Measurements from ENCODE around the gene ACTR6.
"Not testable (repeated sequence)": the region's sequence is repeated elsewhere in the genome, so short reads cannot be mapped to it uniquely, and the experiment has no call there.

ACTR6 gene

DNA sequence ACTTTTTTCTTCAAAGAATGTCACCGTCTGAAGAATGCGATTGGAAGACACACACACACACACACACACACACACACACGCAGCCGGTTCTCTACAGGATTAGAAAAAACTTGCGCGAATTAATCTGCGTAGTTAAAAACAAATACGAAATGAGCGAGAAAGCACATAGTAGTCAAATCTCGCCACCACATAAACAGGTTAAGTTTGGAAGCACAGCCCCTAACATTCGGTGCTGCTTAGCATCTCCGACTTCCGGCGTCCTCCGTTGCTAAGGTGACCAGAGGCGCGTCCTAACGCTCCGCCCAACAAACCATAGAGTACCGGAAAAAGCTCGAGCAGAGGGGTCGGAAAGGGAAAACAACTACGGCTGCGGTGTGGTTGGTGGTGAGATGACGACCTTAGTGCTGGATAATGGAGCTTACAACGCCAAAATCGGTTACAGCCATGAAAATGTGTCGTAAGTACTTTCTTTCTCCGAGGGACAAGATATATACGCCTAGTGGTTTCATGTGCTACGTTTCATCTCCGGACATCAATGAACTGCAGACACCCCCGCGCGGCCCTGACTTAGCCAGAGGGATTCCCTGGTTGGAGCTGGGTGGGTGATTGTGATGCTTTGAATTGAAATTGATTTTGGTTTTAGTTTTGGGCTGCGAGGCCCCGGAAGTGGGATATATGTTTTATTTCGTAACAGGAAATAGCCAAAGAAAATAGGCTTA lies at the start of gene ACTR6:
Gene ACTR6 (plus strand): TSS at position 353 of the 719 bp plus-strand sequence. CDS start 37 bp downstream, at position 390.
- DNase-seq (ENCODE audit: low read depth) = peak; percentile 93

- no peak for DNase-seq (ENCODE audit: low read depth)
Measured at GRCh38 chr12:100151769-100152168, 48.8 kb upstream of the ACTR6 start.

GRCh38 chr12:100153131-100153530 lies 47.5 kb upstream of the ACTR6 start:
- no peak for DNase-seq (ENCODE audit: low read depth)

DNA sequence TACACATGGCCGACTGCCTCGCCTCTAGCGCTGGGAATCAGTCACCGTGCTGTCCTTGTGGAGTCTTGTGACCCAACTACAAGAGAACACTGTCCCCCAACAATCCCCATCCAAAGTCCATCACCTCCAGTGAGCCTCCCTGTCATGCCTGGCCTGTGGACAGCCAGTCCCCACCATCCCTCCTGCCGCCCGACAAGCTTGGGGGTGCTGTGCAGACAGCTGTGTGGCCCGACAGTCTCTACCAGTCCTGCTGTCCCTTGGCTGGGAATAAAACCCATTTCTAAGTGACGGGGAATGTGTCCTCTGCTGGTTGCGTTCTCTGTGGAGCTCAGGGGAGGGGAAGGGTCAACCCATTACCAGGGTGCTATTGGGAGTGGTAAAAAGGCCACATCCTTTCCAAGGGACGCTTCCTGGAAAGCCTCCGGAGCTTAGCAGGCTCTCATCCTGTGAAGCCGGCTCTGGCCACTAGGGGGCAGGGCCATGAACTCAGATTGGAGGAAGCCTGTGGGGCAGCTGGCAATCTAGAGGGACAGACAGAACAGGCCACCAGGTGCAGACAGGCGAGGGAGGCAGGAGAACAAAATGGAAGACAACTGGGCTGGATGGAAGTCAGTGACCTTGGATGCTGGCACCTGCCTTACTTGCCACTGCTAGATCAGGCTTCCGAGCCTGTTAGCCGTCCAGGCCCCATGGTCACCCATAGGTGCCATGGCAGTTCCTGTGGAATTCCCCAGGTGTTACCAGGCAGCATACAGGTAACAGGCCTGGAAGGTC lies 46.0 kb upstream of the ACTR6 start:
- peak; percentile 16 for DNase-seq (ENCODE audit: low read depth)

- no peak for DNase-seq (ENCODE audit: low read depth)
Measured at GRCh38 chr12:100156731-100157426, 43.7 kb upstream of the ACTR6 start.

DNA sequence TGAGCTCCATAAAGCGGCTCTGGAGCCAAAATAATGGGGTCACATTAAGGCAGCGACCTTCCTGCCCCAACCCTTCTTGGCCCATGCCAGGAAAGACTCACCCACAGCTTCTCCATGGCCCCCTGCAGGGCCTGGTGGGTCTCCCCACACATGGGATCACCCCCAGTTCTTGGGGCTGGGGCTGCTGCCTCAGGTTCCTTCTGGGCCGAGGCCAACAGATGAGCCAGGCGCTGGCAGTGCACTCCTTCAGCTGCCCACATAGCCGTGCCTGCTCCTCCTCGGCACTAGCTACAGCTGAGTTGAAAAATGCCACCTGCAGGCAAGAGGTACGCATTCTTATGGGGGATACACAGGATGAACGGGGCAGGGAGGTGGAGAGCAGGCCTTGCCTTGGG lies 43.2 kb upstream of the ACTR6 start:
- DNase-seq (ENCODE audit: low read depth) = no peak

GRCh38 chr12:100158535-100158934 lies 42.1 kb upstream of the ACTR6 start:
- DNase-seq (ENCODE audit: low read depth) = no peak

DNA sequence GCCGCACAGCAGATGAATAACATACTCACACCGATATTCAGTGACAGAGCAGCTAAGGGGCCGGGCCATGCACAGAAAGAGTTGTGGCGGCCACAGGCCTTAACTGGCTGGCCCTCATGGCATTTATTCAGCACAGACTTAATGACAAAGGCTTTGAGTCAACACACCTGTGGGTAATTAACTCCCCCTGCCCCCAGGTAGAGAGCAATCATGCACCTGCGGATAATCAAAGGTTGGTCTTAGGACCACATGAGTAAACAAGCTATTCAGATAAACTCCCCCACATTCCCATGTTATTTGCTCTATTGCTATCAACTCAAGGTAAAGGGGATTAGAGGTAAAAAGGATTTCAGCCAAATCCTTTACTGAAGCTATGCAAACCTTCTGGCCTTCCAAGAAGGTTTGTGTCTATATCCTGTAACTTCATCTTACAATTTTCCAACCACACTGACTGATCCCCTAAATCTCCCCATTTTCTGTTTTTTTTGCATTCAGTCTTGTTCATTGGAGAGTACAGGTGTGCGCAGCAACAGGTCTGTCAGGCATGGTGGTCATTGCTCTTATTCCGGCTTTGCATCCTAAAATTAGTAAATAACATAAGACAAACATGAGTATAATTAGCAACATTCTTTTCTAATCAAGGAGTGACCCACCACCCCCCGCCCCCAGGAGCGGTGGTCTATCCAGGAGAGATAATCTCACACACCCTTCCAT lies 41.1 kb upstream of the ACTR6 start:
- no peak for DNase-seq (ENCODE audit: low read depth)

- DNase-seq (ENCODE audit: low read depth) = peak; percentile 14
Measured at GRCh38 chr12:100163416-100164152, 37.0 kb upstream of the ACTR6 start.

DNA sequence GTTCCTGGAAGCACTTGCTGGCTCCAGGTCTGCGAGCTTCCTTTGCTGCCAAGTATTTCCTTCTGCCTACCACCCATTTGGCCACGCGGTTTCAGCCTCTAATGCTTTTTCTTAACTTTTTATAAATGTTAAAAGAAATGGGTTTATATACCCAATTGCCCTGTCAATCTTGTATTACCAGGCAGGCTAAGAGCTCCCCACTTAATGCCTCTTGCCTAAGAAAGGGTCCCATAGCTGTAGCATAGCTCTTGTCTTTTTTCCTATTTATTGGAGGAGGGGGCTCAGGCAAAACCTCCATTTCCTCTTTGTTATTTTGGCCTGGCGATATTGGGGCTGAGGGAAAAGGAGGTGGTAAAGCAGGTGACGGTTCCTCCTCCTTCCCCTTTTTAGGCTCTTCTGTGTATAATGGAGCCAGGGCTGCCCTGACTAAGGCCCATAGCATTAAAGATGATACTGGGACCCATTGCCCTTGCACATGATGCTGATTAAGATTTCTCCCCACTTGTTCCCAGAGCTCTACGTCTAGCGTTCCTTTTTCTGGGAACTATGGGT lies 36.4 kb upstream of the ACTR6 start:
- DNase-seq (ENCODE audit: low read depth) = no peak

DNA sequence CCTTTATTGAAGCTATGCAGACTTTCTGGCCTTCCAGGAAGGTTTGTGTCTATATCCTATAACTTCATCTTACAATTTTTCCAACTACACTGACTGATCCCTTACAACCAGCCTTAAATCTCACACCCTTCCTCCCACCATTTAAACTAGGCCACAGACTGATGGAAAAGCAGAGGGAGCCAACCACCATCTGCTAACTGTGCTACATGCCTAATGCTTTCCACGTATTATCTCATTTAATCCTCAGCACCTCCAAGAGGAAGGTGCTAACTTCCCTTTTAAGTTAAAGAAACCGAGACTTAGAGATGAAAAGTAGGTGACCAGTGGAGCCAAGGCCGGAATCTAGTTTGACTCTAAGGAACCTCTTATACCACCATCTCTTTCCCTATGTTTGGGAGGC lies 35.3 kb upstream of the ACTR6 start:
- no peak for DNase-seq (ENCODE audit: low read depth)

DNA sequence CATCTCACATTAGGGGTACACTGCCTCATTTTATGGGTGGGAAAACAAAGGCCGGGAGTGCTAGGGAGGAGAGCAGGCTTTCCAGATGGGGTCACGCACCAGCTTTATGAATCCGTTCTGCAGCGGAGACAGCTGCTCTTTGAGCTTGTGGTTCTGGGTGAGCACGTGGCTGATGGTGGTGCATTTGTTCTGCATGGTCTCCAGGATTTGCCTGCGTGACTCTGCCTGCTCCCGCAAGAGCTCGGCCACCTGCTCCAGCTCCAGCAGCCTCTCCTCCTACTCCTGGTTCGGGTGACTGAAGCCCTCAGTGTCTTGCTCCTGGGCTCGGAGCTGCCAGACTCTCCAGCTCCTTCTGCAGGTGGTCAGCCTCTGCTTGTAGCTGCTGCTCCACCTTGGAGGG lies 34.4 kb upstream of the ACTR6 start:
- no peak for DNase-seq (ENCODE audit: low read depth)

- DNase-seq (ENCODE audit: low read depth) = no peak
Measured at GRCh38 chr12:100168562-100168961, 32.1 kb upstream of the ACTR6 start.

DNA sequence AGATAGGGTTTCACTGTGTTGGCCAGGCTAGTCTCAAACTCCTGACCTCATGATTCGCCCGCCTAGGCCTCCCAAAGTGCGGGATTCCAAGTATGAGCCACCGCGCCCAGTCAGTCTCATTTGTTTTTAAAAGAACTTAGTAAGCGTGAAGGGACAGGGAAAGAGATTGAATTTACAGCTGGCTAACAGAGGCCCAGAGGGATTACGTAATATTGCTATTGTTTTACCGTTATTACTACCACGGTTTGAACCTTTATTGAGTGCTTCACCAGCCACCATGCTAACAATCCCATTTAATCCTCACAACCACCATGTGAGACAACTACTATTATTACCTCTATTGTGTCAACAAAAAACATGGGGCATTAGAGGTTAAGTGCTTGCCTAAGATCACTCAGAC lies 31.3 kb upstream of the ACTR6 start:
- no peak for DNase-seq (ENCODE audit: low read depth)

DNA sequence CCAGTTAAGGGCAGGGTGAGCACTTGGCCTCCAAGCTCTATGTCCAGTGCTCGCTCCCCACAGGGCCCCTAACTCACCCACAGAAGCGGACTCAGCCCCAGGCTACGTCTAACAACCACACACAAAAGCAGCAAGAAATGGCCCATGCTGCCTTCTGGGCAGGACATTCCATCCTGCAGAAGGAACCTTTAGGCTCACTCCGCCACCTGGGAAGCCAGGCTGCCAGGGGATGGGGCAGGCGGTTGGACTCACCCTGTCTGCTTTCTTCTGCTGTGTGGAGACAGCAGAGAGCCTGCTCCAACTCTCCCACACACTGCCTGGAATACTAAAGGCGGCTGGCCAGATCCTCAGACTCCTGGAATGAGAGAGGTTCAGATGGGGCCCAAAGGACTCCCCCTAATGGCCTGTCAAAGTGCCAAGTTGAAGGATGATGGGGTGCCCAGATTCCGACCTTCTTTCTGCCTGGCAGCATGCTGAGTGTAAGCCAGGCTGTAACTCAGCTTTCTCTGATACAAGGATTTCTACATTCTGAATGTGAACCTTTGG lies 30.2 kb upstream of the ACTR6 start:
- no peak for DNase-seq (ENCODE audit: low read depth)

GRCh38 chr12:100171248-100171647 lies 29.4 kb upstream of the ACTR6 start:
- DNase-seq (ENCODE audit: low read depth) = no peak

DNA sequence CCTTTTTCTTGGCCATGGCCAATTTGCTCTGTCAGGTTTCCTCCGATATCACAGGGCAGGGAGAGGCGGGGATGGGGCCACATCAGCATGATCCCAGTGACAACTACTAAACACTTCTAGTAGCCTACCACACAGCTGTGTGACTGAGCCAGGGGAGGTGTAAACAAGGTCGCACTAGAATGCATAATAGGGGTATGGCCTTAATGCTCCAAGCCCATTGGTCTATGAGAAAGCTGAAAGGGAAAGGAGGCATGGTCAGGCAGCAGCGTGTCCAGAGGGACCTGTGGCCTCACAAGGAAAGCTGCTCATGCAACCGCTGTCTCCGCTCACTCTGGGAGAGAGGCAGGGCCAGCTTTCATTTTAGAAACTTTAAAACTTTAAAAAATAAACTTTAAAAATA lies 27.5 kb upstream of the ACTR6 start:
- no peak for DNase-seq (ENCODE audit: low read depth)

GRCh38 chr12:100174495-100174894 lies 26.1 kb upstream of the ACTR6 start:
- DNase-seq (ENCODE audit: low read depth) = no peak

DNA sequence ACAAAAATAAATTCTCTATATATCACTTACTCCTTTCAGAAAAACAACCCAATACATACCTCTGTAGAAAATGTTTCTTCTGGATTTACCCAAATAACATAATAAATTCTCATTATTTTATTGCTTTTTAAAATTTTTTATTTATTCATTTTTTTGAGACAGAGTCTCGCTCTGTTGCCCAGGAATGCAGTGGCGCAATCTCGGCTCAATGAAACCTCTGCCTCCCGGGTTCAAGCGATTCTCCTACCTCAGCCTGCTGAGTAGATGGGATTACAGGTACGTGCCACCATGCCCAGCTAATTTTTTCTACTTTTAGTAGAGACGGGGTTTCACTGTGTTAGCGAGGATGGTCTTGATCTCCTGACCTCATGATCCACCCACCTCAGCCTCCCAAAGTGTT lies 24.1 kb upstream of the ACTR6 start:
- DNase-seq (ENCODE audit: low read depth) = not testable (repeated sequence)

DNA sequence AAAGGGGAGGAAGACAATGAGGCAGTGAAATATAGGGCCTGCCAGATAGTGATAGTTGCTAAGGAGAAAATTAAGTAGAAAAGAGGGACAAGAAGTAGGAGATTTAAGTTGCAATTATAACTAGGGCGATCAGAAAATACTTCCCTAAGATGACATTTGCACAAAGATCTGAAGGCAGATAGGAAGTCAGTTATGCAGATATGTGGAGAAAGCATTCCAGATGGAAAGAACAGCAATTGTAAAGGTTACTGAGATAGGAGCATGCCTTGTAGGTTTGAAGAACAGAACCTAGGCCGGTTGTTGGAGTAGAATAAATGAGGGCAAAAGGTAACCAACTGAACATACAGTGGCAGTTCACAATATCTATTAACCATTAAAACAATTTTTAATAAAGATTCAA lies 21.4 kb upstream of the ACTR6 start:
- no peak for DNase-seq (ENCODE audit: low read depth)

DNA sequence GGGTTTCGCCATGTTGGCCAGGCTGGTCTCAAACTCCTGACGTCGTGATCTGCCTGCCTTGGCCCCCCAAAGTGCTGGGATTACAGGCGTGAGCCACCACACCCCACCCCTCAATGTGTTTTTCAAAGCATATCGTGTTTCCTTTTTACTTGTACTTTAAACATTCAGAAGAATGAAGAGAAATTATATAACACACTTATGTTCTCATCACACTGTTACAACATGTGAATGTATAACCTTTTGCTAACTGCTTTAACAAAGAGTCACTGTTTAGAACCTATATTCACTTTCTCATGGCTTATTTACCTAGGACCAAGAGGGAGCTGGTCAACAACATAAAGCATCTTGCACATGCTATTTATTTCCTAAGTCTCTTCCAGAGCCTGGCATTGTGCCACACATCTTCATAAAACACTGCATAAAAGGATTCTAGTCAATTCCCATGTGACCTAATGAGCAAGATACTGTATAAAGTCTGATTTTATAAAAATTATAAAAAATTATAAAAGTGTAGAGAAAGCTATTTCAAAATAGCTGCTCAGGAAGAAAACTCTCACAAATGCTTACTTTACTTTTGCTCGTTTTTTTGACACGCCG lies 16.0 kb upstream of the ACTR6 start:
- no peak for DNase-seq (ENCODE audit: low read depth)
